ENCODE measurements around the gene CPSF3. TPM values are rescaled to one million over a fixed set of nuclear protein-coding genes. Genes with fewer than 3 reads are reported as not detected.

CPSF3 gene
- total and polyA plus RNA-seq, 2 of the 13 experiments (the other 11 are each of a cell fraction or from before 2014, with no cell fraction given), result 19.8 to 93.0 TPM

DNA sequence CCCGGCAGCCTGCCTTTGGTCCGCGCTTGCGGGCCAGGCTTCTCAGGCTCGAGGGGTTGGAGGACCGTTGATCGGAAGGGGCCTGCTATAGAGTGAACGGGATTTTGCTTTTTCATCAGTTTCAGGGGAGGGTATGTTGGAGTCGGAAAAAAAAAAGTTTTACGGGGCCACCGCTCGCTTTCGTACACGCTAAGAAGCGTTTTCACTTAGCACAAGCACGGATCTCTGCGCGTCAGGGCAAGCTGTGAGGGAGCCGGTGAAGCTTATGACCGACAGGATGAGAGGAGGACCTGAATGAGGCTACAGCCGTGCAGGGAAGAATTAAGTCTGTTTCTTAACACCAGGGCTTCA lies 443 bp downstream of the CPSF3 start (continued):
- TF ChIP-seq ETV6 (CRISPR knock-in tag; conservative IDR thresholded peaks at IDR 0.05) (0 out of 2 replicates have a peak, but pooled peaks have one; percentile 0), PCBP2 (optimal IDR thresholded peaks at IDR 0.05; ENCODE audit: low read depth, low read length, poor library complexity, severe bottlenecking) (no peak), SP1 (IDR thresholded peaks at IDR 0.05) (no peak), SP1 (CRISPR knock-in tag; IDR thresholded peaks at IDR 0.05) (no peak), FOXJ3 (CRISPR knock-in tag; IDR thresholded peaks at IDR 0.05; ENCODE audit: borderline replicate concordance) (no peak), GLI4 (CRISPR knock-in tag; IDR thresholded peaks at IDR 0.05; ENCODE audit: borderline replicate concordance) (no peak), FLYWCH1 (CRISPR knock-in tag; IDR thresholded peaks at IDR 0.05) (no peak), HMG20B (CRISPR knock-in tag; conservative IDR thresholded peaks at IDR 0.05) (no peak), SOX5 (CRISPR knock-in tag; IDR thresholded peaks at IDR 0.05; ENCODE audit: borderline replicate concordance) (no peak), GABPA (IDR thresholded peaks at IDR 0.05; ENCODE audit: low read depth, low read length) (no peak), GABPA (CRISPR knock-in tag; IDR thresholded peaks at IDR 0.05; ENCODE audit: low read depth) (no peak), GATAD2A (CRISPR knock-in tag; IDR thresholded peaks at IDR 0.05) (no peak), ZBTB43 (CRISPR knock-in tag; conservative IDR thresholded peaks at IDR 0.05) (no peak), FOXA3 (CRISPR knock-in tag; IDR thresholded peaks at IDR 0.05) (no peak), ZNF879 (CRISPR knock-in tag; IDR thresholded peaks at IDR 0.05) (peak; percentile 17; the same call in 1 of the 2 replicates), MLLT10 (CRISPR knock-in tag; IDR thresholded peaks at IDR 0.05) (no peak), ZNF747 (CRISPR knock-in tag; IDR thresholded peaks at IDR 0.05; ENCODE audit: borderline replicate concordance) (no peak), HOXA5 (CRISPR knock-in tag; IDR thresholded peaks at IDR 0.05) (0 out of 2 replicates have a peak, but pooled peaks have one; percentile 2), BORCS8-MEF2B (CRISPR knock-in tag; IDR thresholded peaks at IDR 0.05) (no peak), SNAI1 (CRISPR knock-in tag; IDR thresholded peaks at IDR 0.05; ENCODE audit: borderline replicate concordance) (peak; percentile 7; the same call in 1 of the 2 replicates), NFE2L2 (IDR thresholded peaks at IDR 0.05; ENCODE audit: low read length) (no peak), ZNF768 (CRISPR knock-in tag; IDR thresholded peaks at IDR 0.05) (no peak; the same call in 1 of the 2 replicates), CBFB (CRISPR knock-in tag; IDR thresholded peaks at IDR 0.05) (no peak), KDM4B (CRISPR knock-in tag; IDR thresholded peaks at IDR 0.05) (no peak), ARNT (IDR thresholded peaks at IDR 0.05) (no peak), JARID2 (CRISPR knock-in tag; IDR thresholded peaks at IDR 0.05; ENCODE audit: insufficient replicate concordance) (no peak)
- TF ChIP-seq, protein P1, sequence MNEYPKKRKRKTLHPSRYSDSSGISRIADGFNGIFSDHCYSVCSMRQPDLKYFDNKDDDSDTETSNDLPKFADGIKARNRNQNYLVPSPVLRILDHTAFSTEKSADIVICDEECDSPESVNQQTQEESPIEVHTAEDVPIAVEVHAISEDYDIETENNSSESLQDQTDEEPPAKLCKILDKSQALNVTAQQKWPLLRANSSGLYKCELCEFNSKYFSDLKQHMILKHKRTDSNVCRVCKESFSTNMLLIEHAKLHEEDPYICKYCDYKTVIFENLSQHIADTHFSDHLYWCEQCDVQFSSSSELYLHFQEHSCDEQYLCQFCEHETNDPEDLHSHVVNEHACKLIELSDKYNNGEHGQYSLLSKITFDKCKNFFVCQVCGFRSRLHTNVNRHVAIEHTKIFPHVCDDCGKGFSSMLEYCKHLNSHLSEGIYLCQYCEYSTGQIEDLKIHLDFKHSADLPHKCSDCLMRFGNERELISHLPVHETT (CRISPR knock-in tag; conservative IDR thresholded peaks at IDR 0.05), result no peak
- TF ChIP-seq, protein P2, sequence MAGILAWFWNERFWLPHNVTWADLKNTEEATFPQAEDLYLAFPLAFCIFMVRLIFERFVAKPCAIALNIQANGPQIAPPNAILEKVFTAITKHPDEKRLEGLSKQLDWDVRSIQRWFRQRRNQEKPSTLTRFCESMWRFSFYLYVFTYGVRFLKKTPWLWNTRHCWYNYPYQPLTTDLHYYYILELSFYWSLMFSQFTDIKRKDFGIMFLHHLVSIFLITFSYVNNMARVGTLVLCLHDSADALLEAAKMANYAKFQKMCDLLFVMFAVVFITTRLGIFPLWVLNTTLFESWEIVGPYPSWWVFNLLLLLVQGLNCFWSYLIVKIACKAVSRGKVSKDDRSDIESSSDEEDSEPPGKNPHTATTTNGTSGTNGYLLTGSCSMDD (CRISPR knock-in tag; IDR thresholded peaks at IDR 0.05), result no peak
- TF ChIP-seq, protein P3, sequence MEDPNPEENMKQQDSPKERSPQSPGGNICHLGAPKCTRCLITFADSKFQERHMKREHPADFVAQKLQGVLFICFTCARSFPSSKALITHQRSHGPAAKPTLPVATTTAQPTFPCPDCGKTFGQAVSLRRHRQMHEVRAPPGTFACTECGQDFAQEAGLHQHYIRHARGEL (CRISPR knock-in tag; IDR thresholded peaks at IDR 0.05), result 0 out of 2 replicates have a peak, but pooled peaks have one; percentile 12
